H1 (cell line): Measurements from ENCODE around the gene TMEM161B. TPM values are rescaled to one million over a fixed set of nuclear protein-coding genes. Genes with fewer than 3 reads are reported as not detected.

Source experiments
- CTCF ChIA-PET: fragments of 300-600 bp; sonication (Branson Sonifier 250); formaldehyde crosslinking; loops from one replicate; lab custom pipeline; 2021; ENCODE audit not compliant: partially characterized antibody; lab: Charles Lee
- POLR2A ChIA-PET: fragments of 300-600 bp; sonication (Branson Sonifier 250); formaldehyde crosslinking; loops from one replicate; lab custom pipeline; 2021; ENCODE audit warnings: inconsistent platforms; ENCODE audit not compliant: partially characterized antibody; lab: Charles Lee
- DNase-seq, 2 experiments: peaks; one replicate each; pipeline versions ENCODE4 v3.0.0 to v3.0.0-alpha.2; 2010 to 2022; ENCODE audit warnings: low spot score in 2 of 2, low read depth in 1 of 2, mixed read lengths in 1 of 2
- FAIRE-seq: peaks from 2 replicates; lab custom pipeline; 2011; peaks lifted over from hg19 to GRCh38; lab: Jason Lieb, UNC
- H2AFZ ChIP-seq: 2 replicates; pipeline ENCODE4 v1.8.1; 2012; ENCODE audit warnings: low read length, inconsistent platforms
- H2AK5ac ChIP-seq: 2 replicates; pipeline ENCODE4 v1.6.1; 2013; ENCODE audit warnings: low read depth, low read length
- H2BK120ac ChIP-seq: replicated peaks from 2 replicates; pipeline ENCODE3; 2013; ENCODE audit warnings: low read depth, low read length, inconsistent platforms
- H2BK12ac ChIP-seq: 2 replicates; pipeline ENCODE4 v1.6.1; 2013; ENCODE audit warnings: low read depth, low read length
- H2BK15ac ChIP-seq: 2 replicates; pipeline ENCODE4 v1.6.1; 2013; ENCODE audit warnings: low read length
- H2BK20ac ChIP-seq: 2 replicates; pipeline ENCODE4 v1.6.1; 2013; ENCODE audit warnings: low read length
- H2BK5ac ChIP-seq: 2 replicates; pipeline ENCODE4 v1.6.1; 2013; ENCODE audit warnings: low read depth, low read length
- H3K14ac ChIP-seq: 2 replicates; pipeline ENCODE4 v1.6.1; 2013; ENCODE audit warnings: inconsistent platforms; ENCODE audit not compliant: insufficient read length
- H3K18ac ChIP-seq: 2 replicates; pipeline ENCODE4 v1.6.1; 2013; ENCODE audit warnings: low read length; ENCODE audit errors: extremely low read depth
- H3K23ac ChIP-seq: 2 replicates; pipeline ENCODE4 v1.6.1; 2013; ENCODE audit warnings: inconsistent platforms; ENCODE audit not compliant: insufficient read length
- H3K23me2 ChIP-seq: 2 replicates; pipeline ENCODE4 v1.6.1; 2013; ENCODE audit warnings: low read depth, low read length
- H3K27ac ChIP-seq: 2 replicates; pipeline ENCODE4 v1.6.1; 2011; ENCODE audit warnings: low read depth, low read length, inconsistent platforms
- H3K27me3 ChIP-seq, 4 experiments: replicated peaks in 1 of 4; 1 replicate in 1 of 4; 2 replicates in 3 of 4; pipeline versions ENCODE4 v1.6.1 to v1.8.1; 2011 to 2013; ENCODE audit warnings: low read length in 3 of 4, mild to moderate bottlenecking in 3 of 4, inconsistent platforms in 2 of 4, mixed read lengths in 2 of 4, moderate library complexity in 1 of 4; ENCODE audit not compliant: control insufficient read depth in 3 of 4, insufficient read depth in 3 of 4; ENCODE audit errors: extremely low read depth in 1 of 4
- H3K36me3 ChIP-seq, 4 experiments: 2 replicates each; pipeline versions ENCODE4 v1.6.1 to v1.8.1; 2011 to 2013; ENCODE audit warnings: mild to moderate bottlenecking in 4 of 4, low read length in 3 of 4, moderate library complexity in 2 of 4, control low read depth in 1 of 4, inconsistent platforms in 1 of 4; ENCODE audit not compliant: insufficient read depth in 4 of 4, control insufficient read depth in 2 of 4
- H3K4ac ChIP-seq: replicated peaks from 2 replicates; pipeline ENCODE3; 2013; ENCODE audit warnings: low read length, low read depth, mixed read lengths, inconsistent platforms; ENCODE audit not compliant: insufficient read length
- H3K4me1 ChIP-seq, 4 experiments: replicated peaks in 1 of 4; 1 replicate in 1 of 4; 2 replicates in 3 of 4; pipeline versions ENCODE4 v1.6.1 to v1.8.1; 2011 to 2013; ENCODE audit warnings: low read length in 3 of 4, inconsistent platforms in 2 of 4, mixed read lengths in 1 of 4; ENCODE audit not compliant: insufficient read depth in 4 of 4, control insufficient read depth in 3 of 4
- H3K4me2 ChIP-seq, 2 experiments: 2 replicates each; pipeline versions ENCODE4 v1.6.1 to v1.8.1; 2011 to 2013; ENCODE audit warnings: low read depth in 2 of 2, low read length in 2 of 2, control low read depth in 1 of 2, inconsistent platforms in 1 of 2, mild to moderate bottlenecking in 1 of 2; ENCODE audit not compliant: insufficient read depth in 1 of 2
- H3K4me3 ChIP-seq, 4 experiments: fragments of 200-600, 300-600 bp in 1 of 4; sonication (generic), shearing (Covaris generic), sonication (Bioruptor Twin) in 1 of 4; 2 replicates each; pipeline versions ENCODE4 v1.5.1 to v1.8.1; 2011 to 2016; ENCODE audit warnings: low read length in 4 of 4, low read depth in 3 of 4, control low read depth in 2 of 4, inconsistent platforms in 2 of 4, mild to moderate bottlenecking in 2 of 4, mixed read lengths in 1 of 4, moderate library complexity in 1 of 4; ENCODE audit not compliant: insufficient read depth in 2 of 4; ENCODE audit errors: extremely low read depth in 1 of 4
- H3K56ac ChIP-seq: replicated peaks from 2 replicates; pipeline ENCODE3; 2013; ENCODE audit warnings: low read depth, mild to moderate bottlenecking, mixed read lengths, low read length, inconsistent platforms; ENCODE audit not compliant: insufficient read length
- H3K79me1 ChIP-seq: 2 replicates; pipeline ENCODE4 v1.6.1; 2013; ENCODE audit warnings: low read depth, low read length, control low read depth
- H3K79me2 ChIP-seq, 2 experiments: 2 replicates each; pipeline versions ENCODE4 v1.6.1 to v1.8.1; 2012 to 2013; ENCODE audit warnings: low read length in 2 of 2, mild to moderate bottlenecking in 2 of 2, inconsistent platforms in 1 of 2; ENCODE audit not compliant: insufficient read depth in 2 of 2, control insufficient read depth in 1 of 2
- H3K9ac ChIP-seq, 4 experiments: replicated peaks in 1 of 4; 1 replicate in 1 of 4; 2 replicates in 3 of 4; pipeline versions ENCODE4 v1.6.1 to v1.8.1; 2011 to 2013; ENCODE audit warnings: low read depth in 3 of 4, low read length in 3 of 4, control low read depth in 2 of 4, mild to moderate bottlenecking in 2 of 4, moderate library complexity in 2 of 4, inconsistent platforms in 1 of 4; ENCODE audit errors: extremely low read depth in 1 of 4
- H3K9me3 ChIP-seq, 2 experiments: 2 replicates each; pipeline versions ENCODE4 v1.6.1 to v1.8.1; 2012 to 2013; ENCODE audit warnings: mild to moderate bottlenecking in 2 of 2, moderate library complexity in 2 of 2, control low read depth in 1 of 2, inconsistent platforms in 1 of 2, low read depth in 1 of 2, low read length in 1 of 2, mixed read lengths in 1 of 2; ENCODE audit not compliant: insufficient read depth in 2 of 2
- H4K20me1 ChIP-seq, 2 experiments: replicated peaks in 1 of 2; 2 replicates each; pipeline versions ENCODE3 to v1.8.1; 2011 to 2013; ENCODE audit warnings: inconsistent platforms in 2 of 2, low read length in 2 of 2, mild to moderate bottlenecking in 1 of 2; ENCODE audit not compliant: insufficient read depth in 2 of 2, control insufficient read depth in 1 of 2
- H4K5ac ChIP-seq: 2 replicates; pipeline ENCODE4 v1.6.1; 2013; ENCODE audit warnings: low read length, low read depth, mixed read lengths, inconsistent platforms; ENCODE audit not compliant: insufficient read length
- H4K8ac ChIP-seq: 2 replicates; pipeline ENCODE4 v1.8.0; 2013; ENCODE audit warnings: mild to moderate bottlenecking, moderate library complexity, low read length, inconsistent platforms; ENCODE audit not compliant: insufficient read depth; ENCODE audit errors: extremely low read depth
- H4K91ac ChIP-seq: replicated peaks from 2 replicates; pipeline ENCODE3; 2013; ENCODE audit warnings: low read length, mixed read lengths, inconsistent platforms; ENCODE audit not compliant: insufficient read length
- EGR1 ChIP-seq: IDR thresholded peaks from 2 replicates; pipeline ENCODE4 v1.6.1; 2011; ENCODE audit warnings: low read depth, low read length, borderline replicate concordance
- GABPA ChIP-seq: IDR thresholded peaks from 2 replicates; pipeline ENCODE4 v1.6.1; 2011; ENCODE audit warnings: mild to moderate bottlenecking, low read length, moderate library complexity, borderline replicate concordance; ENCODE audit not compliant: insufficient read depth
- KDM1A ChIP-seq: fragments of 200-600, 300-600 bp; sonication (generic); IDR thresholded peaks from 2 replicates; pipeline ENCODE4 v1.7.1; 2016; ENCODE audit warnings: mild to moderate bottlenecking, low read length, borderline replicate concordance
- NRF1 ChIP-seq: IDR thresholded peaks from 2 replicates; pipeline ENCODE4 v1.6.1; 2011; ENCODE audit warnings: mild to moderate bottlenecking, low read depth, low read length, improper control_type of control experiment
- POLR2A ChIP-seq, 2 experiments: IDR thresholded peaks; 1 replicate in 1 of 2; 2 replicates in 1 of 2; pipeline ENCODE4 v1.6.1; 2011; ENCODE audit warnings: low read depth in 2 of 2, low read length in 2 of 2, mild to moderate bottlenecking in 2 of 2; ENCODE audit errors: control extremely low read depth in 1 of 2
- POLR2AphosphoS5 ChIP-seq: IDR thresholded peaks from 2 replicates; pipeline ENCODE4 v1.6.1; 2011; ENCODE audit warnings: low read depth, low read length
- RBBP5 ChIP-seq: IDR thresholded peaks from 2 replicates; pipeline ENCODE4 v1.7.1; 2012; ENCODE audit warnings: low read depth, mild to moderate bottlenecking, inconsistent platforms, low read length, moderate library complexity, borderline replicate concordance
- WGBS, 2 experiments: shearing (Covaris generic) in 1 of 2; methylation state at CpG; one replicate each; pipeline versions ENCODE4 v1.1.6 to v1.1.7; 2013 to 2015; ENCODE audit warnings: low lambda C conversion rate in 2 of 2, mixed read lengths in 2 of 2, inconsistent platforms in 1 of 2, low coverage in 1 of 2, missing lambda C conversion rate in 1 of 2; ENCODE audit not compliant: insufficient replicate concordance in 2 of 2, insufficient coverage in 1 of 2, insufficient read length in 1 of 2; ENCODE audit errors: extremely low coverage in 1 of 2, missing lambda C conversion rate in 1 of 2; 5-methylcytosine and 5-hydroxymethylcytosine counted together
- long read RNA-seq, 2 experiments: library from RNA in 1 of 2; library from capped mRNA in 1 of 2; stranded (forward); transcript quantifications; one replicate each; pipeline ENCODE4 v2.0.0, GENCODE V29; 2021; ENCODE audit warnings: inconsistent platforms in 1 of 2
- polyA minus RNA-seq, 3 experiments: library from RNA; depleted of rRNA, polyadenylated mRNA; stranded (reverse); fragments of >200 nt; gene quantifications; 1 replicate in 2 of 3; 2 replicates in 1 of 3; pipeline ENCODE4 v1.2.3, GENCODE V29; 2011
- polyA plus RNA-seq, 7 experiments: library from polyadenylated mRNA; depleted of rRNA in 3 of 7; stranded (reverse) in 5 of 7; unstranded in 2 of 7; fragments of >200 nt in 5 of 7; fragments of 200-250 nt in 2 of 7; gene quantifications; 1 replicate in 5 of 7; 2 replicates in 1 of 7; 4 replicates in 1 of 7; pipeline versions ENCODE4 v1.2.1 to v1.2.3, GENCODE V29; 2011 to 2013; ENCODE audit warnings: missing spikeins in 2 of 7, mixed read lengths in 2 of 7
- total RNA-seq: library from RNA; stranded (reverse); fragmentation: NEBNext Ultra II Directional; extraction: Animal tissue kit (Norgen Biotek cat#: 25700); gene quantifications from 2 replicates; pipeline ENCODE4 v1.2.1, GENCODE V29; 2021

TMEM161B gene
- total RNA-seq (13.6 and 13.8 TPM in 2 replicates), polyA plus RNA-seq (2011; rRNA removed) (4.1 and 7.4 TPM in 2 replicates), polyA minus RNA-seq (2011; rRNA and poly(A)+ RNA removed) (19.5 and 20.3 TPM in 2 replicates)
- 8.8 TPM for polyA plus RNA-seq (2011; cell fraction: cytosol; rRNA removed)
- 6.0 TPM for polyA plus RNA-seq (2011; cell fraction: nucleus; rRNA removed)
- 6.6 to 9.5 TPM (median 7.5 TPM) in 4 replicates for polyA plus RNA-seq (2012, experiment 1 of 2)
- polyA plus RNA-seq (2012, experiment 2 of 2) = 0.60 TPM
- polyA plus RNA-seq (2013, experiment 1 of 2) = 17.8 TPM
- 18.4 TPM for polyA plus RNA-seq (2013, experiment 2 of 2)
- polyA minus RNA-seq (2011; cell fraction: cytosol; rRNA and poly(A)+ RNA removed) = 7.8 TPM
- 52.6 TPM for polyA minus RNA-seq (2011; cell fraction: nucleus; rRNA and poly(A)+ RNA removed)
- long read RNA-seq, experiment 1, partial matches to known transcripts = 2 of 8 reads
- long read RNA-seq, experiment 1, other reads (novel, unspliced or antisense) = 5 of 8 reads
- long read RNA-seq, experiment 2, partial matches to known transcripts = 11 of 24 reads
- long read RNA-seq, experiment 2, other reads (novel, unspliced or antisense) = 9 of 24 reads

GRCh38 chr5:88268385-88269184 lies at the start of gene TMEM161B:
TMEM161B (minus strand) TSS chr5:88268845; CDS start chr5:88268723, 122 bp downstream.
- Histone ChIP-seq H3K14ac (no peak within 1 kb of the TSS), H4K5ac (peak within 1 kb of the TSS; percentile 82), H3K27ac (peak within 1 kb of the TSS; percentile 74; the same call in 1 of the 2 replicates), H4K20me1 (no peaks in the 10 kb centered on the region), H3K4ac (peak within 1 kb of the TSS; percentile 46), H3K4me3 (peak within 1 kb of the TSS; percentile 85 to 100 (median 90)), H3K9ac (peak within 1 kb of the TSS in 3 of 4 experiments; percentile 69 to 78 (median 75); a peak in 6 of 7 replicates), H2BK120ac (no peak within 1 kb of the TSS), H3K23ac (no peak within 1 kb of the TSS), H3K36me3 (peaks cover 0 to 25% (median 15%) of the 10 kb centered on the region in 4 experiments; a peak in 5 of 8 replicates), H3K79me2 (peaks cover 5 to 76% of the 10 kb centered on the region in 2 experiments; a peak in 3 of 4 replicates), H3K4me2 (peak within 1 kb of the TSS; percentile 71 to 93), H3K56ac (peak within 1 kb of the TSS; percentile 48), H2AFZ (peak within 1 kb of the TSS; percentile 89), H2BK12ac (peak within 1 kb of the TSS; percentile 40), H3K9me3 (peaks cover 8 to 10% of the 10 kb centered on the region in 2 experiments; a peak in 3 of 4 replicates), H3K18ac (peak within 1 kb of the TSS; percentile 84), H3K79me1 (peaks cover 2% of the 10 kb centered on the region; the same call in 1 of the 2 replicates), H4K8ac (peak within 1 kb of the TSS; percentile 81), H2AK5ac (no peak within 1 kb of the TSS), H4K91ac (peak within 1 kb of the TSS; percentile 79), H2BK5ac (peak within 1 kb of the TSS; percentile 76), H3K23me2 (peaks cover 9% of the 10 kb centered on the region), H3K4me1 (peaks cover 0 to 6% (median 4%) of the 10 kb centered on the region in 4 experiments; a peak in 4 of 7 replicates), H2BK20ac (no peak within 1 kb of the TSS), H2BK15ac (peak within 1 kb of the TSS; percentile 54; the same call in 1 of the 2 replicates), H3K27me3 (no peaks in the 10 kb centered on the region)
- DNase-seq = peak; percentile 69 to 82
- WGBS, 2 experiments = 2% methylated on average over 40 of the region's 46 CpGs; no CpG with 5 or more reads in 1 of the 2 experiments
- ChIA-PET CTCF (no interaction called here), POLR2A (interaction anchor here (0.6 to 2.8 kb wide), 6 partner anchors 11 to 417 kb away, joined by 3 to 20 read pairs (median 3); no protein-coding TSS in a partner anchor)
- no peak for FAIRE-seq
- TF ChIP-seq RBBP5 (peak; percentile 88; the same call in 1 of the 2 replicates), GABPA (peak; percentile 87), NRF1 (peak; percentile 39), EGR1 (peak; percentile 92), KDM1A (no peak), POLR2AphosphoS5 (0 out of 2 replicates have a peak, but pooled peaks have one; percentile 60), POLR2A (IDR thresholded peaks at IDR 0.05; ENCODE audit: control extremely low read depth in 1 of 2, low read depth in 2 of 2, low read length in 2 of 2) (peak in 1 of 2 experiments; percentile 54; a peak in 1 of 3 replicates)
